Activated CD4-positive, alpha-beta T cell treated with anti-CD3 and anti-CD28 coated beads for 4 hours (primary cell): ENCODE results near the gene ARHGEF17.

Experiments
- DNase-seq, 2 donors: peaks; one replicate each; pipeline ENCODE4 v3.0.0-alpha.2; 2020

Gene ARHGEF17

DNA sequence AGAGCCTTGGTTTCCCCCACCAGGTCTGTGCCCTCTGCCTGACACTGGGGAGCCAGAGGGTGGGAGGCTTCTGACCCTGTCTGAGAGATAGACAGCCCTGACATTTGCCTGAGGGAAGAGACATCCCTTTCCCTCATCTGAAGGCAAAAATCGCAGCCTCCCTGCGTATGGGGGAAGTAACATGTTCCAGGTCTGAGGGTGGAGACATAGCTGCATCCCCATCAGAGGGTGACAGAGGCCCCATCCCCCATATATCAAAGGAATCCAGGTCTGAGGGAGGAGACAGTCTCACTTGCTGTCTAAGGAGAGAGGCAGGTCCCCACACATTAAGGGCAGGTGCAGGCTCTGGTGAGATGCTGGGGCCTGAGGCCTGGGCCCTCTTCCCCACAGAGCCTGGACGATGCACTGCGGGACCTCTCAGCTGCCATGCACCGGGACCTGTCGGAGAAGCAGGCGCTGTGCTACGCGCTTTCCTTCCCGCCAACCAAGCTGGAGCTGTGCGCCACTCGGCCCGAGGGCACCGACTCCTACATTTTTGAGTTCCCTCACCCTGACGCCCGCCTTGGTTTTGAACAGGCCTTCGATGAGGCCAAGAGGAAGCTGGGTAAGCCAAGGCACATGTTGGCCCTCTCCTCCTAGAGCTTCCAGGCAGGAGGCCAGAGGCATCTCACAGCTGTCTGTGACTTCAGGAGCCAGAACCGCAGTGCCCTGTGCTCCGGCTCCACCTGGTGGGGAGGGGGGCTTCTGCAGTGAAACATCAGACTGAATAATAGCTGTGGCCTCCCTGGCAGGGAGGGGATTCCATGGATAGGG, 52.1 kb downstream of the ARHGEF17 start:
- peak in 1 of 2 donors; percentile 26 for DNase-seq

DNA sequence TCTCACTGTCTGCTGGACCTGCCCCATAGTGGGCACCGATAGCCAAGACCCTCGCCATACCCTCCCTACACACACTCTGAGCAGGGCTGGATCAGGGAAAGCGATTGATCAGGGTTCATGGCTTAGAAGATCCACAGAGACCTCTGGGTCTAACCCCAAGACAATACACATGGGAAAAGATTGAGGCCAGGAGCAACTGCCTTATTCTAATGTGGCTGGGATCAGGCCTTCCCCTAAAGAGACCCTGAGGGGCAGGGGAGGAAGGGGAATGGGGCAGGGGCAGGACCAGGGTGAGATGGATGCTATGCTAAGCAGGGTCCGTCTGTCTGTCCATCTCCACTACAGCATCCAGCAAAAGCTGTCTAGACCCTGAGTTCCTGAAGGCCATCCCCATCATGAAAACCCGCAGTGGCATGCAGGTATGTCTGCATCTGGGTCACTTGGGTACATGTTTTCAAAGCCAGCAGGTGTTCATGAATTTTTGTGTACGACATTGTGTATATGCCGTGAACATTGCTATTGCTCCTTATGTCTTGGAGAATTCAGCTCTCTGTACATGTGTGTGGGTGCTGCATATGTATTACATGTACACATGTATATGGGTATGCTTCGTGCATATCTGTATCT, 52.8 kb downstream of the ARHGEF17 start:
- DNase-seq, result no peak

DNA sequence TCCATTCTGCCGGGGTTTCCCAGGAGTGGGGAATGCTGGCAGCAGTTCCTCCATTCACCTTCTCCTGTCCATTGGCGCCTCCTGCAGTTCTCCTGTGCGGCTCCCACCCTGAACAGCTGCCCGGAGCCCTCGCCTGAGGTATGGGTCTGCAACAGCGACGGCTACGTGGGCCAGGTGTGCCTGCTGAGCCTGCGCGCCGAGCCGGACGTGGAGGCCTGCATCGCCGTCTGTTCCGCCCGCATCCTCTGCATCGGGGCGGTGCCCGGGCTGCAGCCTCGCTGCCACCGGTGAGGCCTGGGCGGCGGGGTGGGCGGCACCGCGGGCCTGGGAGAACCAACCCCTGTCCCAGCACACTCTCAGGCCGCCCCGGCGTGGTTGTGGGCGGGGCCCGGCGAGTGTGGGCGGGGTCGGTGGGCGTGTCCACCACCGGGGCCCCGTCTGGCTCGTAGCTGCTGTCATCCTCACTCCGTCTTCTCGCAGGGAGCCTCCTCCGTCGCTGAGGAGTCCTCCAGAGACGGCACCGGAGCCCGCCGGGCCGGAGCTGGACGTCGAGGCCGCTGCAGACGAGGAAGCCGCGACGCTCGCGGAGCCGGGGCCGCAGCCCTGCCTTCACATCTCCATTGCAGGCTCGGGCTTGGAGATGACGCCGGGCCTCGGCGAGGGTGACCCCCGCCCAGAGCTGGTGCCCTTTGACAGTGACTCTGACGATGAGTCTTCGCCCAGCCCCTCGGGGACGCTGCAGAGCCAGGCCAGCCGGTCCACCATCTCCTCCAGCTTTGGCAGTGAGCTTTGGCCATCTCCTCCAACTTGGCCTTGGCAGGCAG, 54.1 kb downstream of the ARHGEF17 start:
- DNase-seq, result no peak

DNA sequence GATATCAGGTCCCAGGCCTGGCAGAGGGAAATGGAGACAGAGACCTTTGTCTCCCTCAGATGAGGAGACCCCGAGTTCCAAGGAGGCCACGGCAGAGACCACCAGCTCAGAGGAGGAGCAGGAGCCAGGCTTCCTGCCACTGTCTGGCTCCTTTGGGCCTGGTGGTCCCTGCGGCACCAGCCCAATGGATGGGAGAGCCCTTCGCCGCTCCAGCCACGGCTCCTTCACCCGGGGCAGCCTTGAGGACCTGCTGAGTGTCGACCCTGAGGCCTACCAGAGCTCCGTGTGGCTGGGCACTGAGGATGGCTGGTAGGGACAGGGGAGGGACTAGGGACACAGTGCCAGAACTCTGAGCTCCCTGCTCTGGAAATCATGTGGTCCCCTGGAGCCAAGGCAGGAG, 55.1 kb downstream of the ARHGEF17 start:
- DNase-seq, result no peak

DNA sequence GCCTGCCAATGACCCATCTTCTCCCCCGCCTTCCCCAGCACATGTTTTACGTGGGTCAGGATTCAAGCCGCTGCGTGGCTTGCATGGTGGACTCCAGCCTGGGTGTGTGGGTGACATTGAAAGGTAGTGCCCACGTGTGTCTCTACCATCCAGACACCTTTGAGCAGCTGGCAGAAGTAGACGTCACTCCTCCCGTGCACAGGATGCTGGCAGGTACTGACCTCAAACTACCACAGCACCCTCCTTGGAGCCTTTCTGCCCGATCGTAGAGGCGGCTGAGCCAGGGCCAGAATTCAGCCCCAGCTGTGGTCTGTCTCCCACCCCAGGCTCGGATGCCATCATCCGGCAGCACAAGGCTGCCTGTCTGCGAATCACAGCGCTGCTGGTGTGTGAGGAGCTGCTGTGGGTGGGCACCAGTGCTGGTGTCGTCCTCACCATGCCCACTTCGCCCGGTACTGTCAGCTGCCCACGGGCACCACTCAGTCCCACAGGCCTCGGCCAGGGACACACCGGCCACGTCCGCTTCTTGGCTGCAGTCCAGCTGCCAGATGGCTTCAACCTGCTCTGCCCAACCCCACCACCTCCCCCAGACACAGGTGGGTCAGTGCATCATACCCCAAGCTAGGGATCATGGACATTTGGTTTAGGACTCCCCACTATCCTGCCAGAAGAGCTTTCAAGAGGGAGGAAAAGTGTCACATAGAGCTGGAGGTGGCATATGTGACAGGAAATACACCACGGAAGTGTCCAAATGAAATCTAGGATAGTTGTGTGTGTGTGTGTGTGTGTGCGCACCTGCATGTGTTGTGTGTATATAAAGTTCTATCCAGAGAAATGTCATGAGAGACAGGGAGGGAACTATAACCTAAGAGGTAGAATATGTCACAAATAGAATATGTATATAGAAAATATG, 57.5 kb downstream of the ARHGEF17 start:
- no peak for DNase-seq

DNA sequence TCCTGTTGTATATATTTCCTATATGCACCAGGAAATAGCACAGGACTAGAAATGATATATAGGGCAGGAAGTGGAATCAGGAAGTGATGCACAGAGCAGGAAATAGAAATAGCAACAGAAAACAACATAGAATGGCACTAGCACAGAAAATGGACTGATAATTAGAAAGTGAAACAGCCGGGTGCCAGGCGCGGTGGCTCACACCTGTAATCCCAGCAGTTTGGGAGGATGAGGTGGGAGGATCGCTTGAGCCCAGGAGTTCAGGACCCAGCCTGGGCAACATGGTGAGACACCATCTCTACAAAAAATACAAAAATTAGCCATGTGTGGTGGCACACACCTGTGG, 58.2 kb downstream of the ARHGEF17 start:
- no peak for DNase-seq

DNA sequence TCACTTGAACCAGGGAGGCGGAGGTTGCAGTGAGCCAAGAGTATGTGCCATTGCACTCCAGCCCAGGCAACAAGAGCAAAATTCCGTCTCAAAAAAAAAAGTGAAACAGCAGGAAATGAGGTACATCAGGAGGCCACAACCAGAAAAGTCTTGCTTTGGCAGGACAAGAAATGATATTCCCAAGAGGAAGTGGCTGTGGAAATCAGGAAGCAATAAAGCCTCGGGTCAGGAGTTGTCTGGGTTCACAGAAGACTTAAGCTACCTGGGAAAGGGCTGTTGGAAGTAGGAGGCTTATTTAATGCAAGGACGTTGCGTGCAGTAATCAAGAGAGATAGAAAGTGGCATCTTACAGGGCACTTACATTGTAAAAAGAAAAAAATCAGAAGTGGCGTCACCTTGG, 58.9 kb downstream of the ARHGEF17 start:
- no peak for DNase-seq

DNA sequence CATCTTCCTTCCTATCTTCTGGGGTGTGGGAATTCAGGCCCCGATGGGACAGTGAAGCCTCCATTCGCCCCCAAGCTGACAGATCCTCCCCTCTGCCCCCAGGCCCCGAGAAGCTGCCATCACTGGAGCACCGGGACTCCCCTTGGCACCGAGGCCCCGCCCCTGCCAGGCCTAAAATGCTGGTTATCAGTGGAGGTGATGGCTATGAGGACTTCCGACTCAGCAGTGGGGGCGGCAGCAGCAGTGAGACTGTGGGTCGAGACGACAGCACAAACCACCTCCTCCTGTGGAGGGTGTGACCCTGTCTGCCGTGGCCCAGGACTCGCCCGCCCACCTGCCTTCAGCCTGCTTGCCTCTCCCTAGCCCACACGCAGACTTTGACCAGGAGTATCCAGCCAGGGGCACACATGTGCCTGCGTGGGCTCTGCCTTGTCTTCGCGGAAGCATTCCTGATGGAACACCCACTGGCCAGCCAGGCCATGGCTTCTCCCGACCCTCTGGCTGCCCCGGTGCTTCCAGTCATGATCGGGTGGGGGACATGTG, 59.5 kb downstream of the ARHGEF17 start:
- peak; percentile 21 to 27 for DNase-seq

DNA sequence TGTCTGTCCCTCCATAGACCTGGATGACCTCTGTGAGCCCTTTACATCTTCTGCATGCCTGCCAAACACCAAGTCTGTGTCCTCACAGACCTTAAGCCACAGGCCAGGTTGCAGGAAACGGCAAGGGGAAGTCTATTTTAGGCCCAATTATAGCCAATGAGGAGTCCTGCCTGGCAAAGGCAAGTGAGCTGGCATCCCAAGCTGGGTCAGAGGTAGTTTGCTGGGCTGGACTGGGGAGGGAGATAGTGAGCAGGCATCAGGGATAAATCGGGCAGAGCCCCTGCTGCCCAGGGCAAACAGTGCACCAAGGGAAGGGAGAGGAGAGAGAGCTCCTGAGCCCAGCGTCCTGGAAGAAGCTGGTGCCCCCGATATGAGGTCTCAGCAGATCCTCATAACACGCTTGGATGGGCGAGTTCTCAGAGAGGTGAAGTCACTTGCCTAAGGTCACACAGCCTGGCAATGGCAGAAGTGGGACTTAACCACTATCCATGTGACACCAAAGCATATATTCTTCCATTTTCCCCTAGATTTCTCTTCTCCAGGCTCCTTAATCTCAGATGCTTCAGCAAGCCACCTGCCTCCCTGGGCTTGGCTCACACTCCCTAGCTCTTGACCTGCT, 64.4 kb downstream of the ARHGEF17 start:
- no peak for DNase-seq

DNA sequence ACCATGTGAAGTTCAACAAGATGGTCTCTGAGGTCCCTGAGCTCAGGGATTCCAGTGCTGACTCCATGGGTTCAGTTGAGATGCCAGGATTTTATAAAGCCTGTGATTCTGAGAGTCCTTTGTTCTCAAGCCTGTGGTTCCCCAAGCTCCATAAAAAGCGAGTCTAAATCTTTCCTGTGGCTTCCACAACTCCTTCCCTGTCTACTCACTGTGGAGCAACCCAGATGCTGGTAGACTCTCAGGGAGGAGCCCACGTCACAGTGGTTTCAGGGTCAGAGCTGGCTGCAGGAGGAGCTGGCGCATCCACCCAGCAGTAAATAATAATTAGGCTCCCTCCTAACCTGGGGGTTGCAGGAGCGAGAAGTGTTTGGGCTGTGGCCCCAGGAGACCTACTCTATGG, 66.1 kb downstream of the ARHGEF17 start:
- DNase-seq, result no peak

DNA sequence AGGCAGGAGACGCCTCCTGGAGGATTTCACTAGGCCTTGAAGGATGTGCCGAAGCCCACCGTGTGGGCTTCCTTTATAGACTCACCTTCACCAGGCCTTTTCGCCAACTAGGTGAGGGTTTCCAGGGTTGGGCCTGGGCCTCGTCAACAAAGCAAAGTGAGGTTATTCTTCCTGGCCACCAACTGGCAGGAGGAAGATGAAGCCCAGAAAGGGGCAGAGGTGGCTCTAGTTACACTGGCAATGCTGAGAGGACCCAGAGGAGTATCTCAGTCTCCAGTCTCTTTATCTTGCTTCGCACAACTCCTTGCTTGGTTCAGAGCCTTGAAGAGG, 67.7 kb downstream of the ARHGEF17 start:
- DNase-seq, result no peak

DNA sequence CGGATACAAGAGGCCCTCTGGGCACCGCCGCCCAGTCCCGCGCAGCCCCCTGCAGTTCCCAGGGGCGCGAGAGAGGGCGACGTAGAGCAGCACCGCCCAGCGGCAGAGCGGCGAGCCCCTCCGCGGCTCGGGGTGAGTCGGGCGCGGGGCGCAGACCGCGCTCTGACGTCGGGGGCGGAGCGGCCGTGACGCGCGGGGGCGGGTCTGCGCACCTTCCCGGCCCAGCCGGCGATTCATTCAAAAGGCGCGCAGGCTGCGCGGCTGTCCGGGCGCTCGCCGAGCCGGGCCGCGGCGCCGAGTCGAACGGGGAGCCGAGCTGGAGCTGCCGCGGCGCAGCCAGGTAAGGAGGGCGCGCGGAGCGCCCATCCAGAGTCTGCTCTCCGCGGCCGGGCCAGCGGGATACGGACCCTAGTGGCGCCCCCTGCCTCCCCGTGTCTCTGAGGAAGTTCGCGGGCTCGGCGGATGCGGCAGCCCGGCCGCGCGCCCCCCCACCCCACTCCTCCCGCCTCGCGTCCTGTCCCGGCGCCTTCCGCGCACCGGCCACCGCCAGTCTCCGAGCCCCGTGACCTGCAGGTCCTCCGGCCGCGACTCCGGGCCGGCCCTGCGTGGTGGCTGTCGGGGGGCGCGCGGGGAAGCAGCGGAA, 68.2 kb downstream of the ARHGEF17 start, which contains the start of gene RELT:
TSS of gene RELT (plus strand) at position 240 of the 643 bp plus-strand sequence. CDS start 12,738 bp downstream, outside the sequence.
- DNase-seq, result peak; percentile 87 to 91

DNA sequence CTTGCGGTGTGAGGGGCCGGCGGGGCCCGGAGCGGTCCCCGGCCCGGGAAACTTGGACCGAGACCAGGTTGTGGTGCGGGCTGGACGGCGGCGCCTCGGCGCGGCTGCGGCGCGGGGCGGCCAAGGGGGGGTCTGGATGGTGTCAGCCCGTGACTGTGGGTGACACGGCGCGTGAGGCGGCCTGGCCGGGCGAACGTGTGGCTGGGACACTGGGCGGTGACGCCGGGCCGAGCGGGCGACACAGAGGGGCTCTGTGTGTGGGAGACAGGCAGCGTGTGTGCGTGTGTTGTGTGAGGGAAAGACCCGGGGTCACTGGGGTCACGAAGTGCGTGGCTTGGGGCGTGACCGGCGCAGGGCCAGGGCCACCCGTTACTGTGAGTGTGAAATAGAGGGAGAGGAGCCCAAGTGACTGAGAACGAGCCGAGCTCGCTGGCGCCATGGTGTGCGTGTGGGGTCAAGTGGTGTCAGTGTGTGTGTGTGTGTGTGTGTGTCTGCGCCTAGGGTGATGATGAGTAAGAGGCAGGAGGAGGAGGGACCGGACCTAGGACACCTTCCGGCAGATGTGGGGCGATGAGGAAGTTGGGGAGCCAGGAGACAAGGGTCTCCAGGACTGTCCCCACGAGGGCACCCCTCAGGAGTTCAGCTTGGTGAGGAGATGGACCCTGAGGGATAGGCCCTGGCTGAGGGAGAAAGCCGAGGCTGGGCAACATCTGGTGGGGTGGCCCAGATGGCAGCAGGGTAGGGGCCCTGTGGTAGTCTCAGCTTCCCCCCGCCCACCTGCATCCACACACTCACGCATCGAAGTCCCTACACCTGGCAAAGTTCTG, 68.9 kb downstream of the ARHGEF17 start:
- peak; percentile 42 to 66 for DNase-seq

DNA sequence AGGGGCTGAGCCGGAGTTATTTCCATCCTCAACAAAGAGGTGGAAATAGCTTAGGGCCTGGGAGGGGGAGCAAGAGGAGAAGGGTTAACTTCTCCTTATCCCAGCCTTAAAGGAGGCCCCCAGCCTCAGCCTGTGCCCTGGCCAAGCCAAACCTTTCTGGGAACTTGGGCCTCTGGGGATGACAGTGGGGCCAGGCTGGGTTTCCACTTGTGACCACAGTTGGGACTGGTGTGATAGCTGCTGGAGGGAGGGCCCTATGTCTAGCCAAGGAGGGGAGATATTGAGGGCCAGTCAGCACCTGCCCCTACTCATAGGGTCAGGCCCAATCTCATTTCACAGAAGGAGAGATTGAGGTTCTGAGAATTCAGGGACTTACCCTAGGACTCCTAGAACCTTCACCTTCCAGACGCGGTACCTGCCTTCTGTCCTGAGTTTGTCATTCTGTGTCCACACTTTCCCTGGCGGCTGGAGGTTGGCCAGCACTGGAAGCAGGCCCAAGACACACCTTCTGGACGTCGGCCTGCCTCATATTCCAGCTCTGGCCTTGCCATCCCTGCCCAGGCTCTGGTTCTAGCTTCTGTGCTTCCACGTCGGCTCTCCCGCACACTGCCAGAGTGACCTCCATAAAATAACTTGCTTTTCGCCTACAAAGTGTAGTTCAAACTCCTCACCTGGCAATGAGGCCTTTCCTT, 71.3 kb downstream of the ARHGEF17 start:
- DNase-seq, result no peak

DNA sequence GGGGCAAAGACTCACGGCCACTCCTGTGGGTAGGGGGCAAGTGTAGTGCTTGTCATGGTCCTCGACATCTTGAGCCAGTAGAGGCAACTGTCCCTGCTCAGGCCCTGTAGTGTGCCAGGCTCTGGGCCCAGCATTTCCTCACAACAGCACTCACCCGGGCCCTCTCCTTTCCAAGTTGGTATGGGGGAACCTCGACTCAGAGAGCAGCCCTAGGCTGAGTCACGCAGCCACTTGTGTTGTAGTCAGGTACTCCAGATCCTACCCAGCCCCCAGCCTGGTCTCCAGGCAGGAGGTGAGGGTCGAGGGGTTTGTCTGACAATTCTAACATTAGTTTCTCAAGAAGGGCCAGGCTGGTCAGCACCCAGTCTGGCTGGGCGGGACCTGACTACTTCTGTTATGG, 72.3 kb downstream of the ARHGEF17 start:
- no peak for DNase-seq

DNA sequence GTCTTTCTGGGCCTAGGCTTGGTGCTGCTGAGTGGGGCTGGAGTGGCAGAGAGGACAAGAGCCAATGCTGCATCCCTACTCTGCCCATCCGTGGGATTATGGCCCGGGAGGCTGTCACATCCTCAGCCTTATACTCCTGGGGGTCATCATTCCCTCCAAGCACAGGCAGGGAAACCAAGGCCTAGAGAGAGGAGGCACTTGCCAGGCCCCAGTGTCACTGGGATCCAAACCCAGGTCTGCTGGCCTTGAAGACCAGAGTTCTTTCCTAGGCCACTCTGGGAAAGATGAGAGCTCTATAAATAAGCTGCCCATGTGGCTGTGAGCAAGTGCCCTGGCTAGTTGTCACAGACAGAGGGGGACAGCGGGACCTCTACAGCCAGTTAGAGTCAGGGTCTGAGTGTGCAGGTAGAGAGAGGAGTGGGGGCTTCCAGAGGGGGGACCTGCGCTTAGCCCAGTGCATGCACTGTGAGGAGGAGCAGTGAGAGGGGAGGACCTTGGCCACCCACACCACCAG, 72.9 kb downstream of the ARHGEF17 start:
- no peak for DNase-seq

DNA sequence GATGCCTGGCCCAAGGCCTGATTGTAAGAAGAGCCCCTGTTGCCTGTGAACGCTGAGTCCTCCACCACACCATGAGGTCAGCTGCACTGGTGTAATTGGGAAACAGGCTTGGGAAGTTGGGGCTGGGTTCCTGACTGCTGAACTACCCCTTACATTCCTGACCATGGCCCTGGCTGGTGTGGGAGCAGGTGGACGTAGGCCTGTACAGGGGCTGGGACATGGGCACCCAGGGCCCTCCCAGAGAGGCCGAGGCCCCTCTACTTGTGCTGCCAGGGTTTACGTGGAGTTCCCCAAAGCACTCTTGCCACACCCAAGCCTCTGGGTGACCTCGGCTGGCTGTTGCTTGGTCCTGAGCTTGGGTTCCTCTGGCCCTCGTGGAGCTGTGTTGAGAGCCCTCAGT, 73.5 kb downstream of the ARHGEF17 start:
- no peak for DNase-seq

DNA sequence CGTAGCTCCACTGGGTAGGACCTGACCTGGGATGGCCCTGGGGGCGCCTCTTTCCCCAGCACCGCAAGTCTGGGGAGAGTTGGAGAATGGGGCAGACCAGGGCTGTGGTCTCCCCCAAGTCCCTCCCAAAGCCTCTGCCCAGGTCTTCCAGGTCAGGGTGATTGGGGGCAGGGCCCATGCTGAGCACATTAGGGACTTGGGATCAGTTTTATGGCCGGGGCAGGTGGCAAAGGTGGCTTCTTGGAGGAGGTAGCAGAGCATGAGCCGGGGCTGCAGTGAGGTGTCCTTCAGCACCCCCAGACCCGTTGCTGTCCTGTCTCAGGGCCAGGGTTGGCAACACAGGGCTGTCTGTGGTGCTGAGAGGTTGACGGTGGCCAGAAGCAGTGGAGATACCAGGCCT, 74.1 kb downstream of the ARHGEF17 start:
- DNase-seq, result no peak

DNA sequence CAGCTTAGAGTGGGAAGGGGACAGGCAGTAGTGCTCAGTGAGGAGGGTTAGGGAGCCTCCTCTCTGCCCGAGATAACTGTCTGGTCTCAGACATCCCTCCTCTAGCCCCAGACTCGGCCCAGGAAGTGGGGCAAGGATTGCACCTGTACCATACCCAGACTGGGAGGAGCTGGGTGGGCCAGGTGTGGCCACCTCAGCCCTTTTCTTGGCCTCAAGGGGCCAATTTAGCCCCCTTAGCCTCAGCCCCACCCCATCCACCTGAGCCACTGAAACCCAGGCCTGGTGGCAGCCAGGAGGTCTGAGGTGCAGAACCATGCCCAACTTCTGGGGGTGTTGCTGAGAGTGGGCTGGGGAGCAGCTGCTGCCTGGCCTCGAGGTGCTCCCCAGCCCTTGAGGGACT, 74.7 kb downstream of the ARHGEF17 start:
- no peak for DNase-seq
